NCI-H1092 treated with DMSO at 0.1 percent for 48 hours (cell line): ENCODE measurements around the gene SNAP29.
"Not testable (repeated sequence)": the region's sequence is repeated elsewhere in the genome, so short reads cannot be mapped to it uniquely, and the experiment has no call there.

Source experiments
- DNase-seq: peaks from one replicate; lab custom pipeline; 2025; lab: John Stamatoyannopoulos, UW

SNAP29 gene

GRCh38 chr22:20930435-20930834 is 71.6 kb downstream of the SNAP29 start:
- not testable (repeated sequence) for DNase-seq

DNA sequence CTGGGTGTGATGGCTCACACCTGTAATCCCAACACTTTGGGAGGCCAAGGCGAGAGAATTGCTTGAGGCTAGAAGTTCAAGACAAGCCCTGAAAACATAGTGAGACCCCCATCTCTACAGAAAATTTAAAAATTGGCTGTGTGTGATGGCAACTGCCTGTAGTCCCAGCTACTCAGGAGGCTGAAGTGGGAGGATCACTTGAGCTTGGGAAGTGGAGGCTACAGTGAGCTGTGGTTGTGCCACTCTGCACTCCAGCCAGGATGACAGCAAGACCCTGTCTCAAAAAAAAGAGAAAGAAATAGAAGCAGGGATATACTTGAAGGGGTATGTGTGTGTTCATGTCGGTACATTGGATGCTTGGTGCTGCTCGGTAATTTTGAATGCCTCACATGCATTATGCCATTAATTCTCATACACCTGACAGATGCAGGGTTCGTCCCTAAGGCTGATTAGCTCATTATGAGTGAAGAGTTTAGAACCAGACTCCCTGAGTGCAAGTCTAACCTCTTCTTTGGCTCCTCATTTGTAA is 72.4 kb downstream of the SNAP29 start:
- no peak for DNase-seq

- DNase-seq = no peak
Observed at GRCh38 chr22:20933910-20934309, 75.1 kb downstream of the SNAP29 start.

DNA sequence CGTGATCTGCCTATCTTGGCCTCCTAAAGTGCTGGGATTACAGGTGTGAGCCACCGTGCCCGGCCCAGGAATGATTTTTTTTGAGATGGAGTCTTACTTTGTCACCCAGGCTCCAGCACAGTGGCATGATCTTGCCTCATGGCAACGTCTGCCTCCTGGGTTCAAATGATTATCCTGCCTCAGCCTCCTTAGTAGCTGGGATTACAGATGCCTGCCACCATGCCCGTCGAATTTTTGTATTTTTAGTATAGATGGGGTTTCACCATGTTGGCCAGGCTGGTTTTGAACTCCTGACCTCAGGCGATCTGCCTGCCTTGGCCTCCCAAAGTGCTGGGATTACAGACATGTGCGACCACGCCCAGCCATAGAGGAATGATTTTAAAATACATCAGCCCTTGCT is 76.2 kb downstream of the SNAP29 start:
- DNase-seq = not testable (repeated sequence)

DNA sequence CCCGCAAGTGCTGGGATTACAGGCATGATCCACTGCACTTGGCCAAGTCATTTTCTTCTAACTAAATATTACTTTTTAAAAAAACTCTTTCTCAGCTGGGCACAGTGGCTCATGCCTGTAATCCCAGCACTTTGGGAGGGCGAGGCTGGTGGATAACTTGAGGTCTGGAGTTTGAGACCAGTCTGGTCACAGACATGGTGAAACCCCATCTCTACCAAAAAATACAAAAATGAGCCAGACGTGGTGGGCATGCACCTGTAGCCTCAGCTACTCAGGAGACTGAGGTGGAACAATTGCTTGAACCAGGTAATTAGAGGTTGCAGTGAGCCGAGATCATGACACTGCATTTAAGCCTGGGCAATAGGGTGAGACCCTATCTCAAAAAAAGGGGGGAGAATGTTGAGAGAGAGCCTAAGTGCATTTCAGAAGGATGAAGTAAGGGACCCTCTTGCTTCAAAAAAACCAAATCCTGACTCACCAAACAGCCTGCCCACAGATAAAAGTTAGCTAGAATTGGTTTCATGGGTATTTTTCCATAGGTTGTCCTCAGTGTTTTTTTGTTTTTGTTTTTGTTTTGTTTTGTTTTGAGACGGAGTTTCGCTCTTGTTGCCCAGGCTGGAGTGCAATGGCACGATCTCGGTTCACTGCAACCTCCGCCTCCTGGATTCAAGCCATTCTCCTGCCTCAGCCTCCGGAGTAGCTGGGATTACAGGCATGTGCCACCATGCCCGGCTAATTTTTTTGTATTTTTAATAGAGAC is 77.2 kb downstream of the SNAP29 start:
- not testable (repeated sequence) for DNase-seq

- no peak for DNase-seq
Observed at GRCh38 chr22:20937031-20937793, 78.4 kb downstream of the SNAP29 start.

GRCh38 chr22:20937794-20938671 is 79.2 kb downstream of the SNAP29 start:
- DNase-seq = no peak

DNA sequence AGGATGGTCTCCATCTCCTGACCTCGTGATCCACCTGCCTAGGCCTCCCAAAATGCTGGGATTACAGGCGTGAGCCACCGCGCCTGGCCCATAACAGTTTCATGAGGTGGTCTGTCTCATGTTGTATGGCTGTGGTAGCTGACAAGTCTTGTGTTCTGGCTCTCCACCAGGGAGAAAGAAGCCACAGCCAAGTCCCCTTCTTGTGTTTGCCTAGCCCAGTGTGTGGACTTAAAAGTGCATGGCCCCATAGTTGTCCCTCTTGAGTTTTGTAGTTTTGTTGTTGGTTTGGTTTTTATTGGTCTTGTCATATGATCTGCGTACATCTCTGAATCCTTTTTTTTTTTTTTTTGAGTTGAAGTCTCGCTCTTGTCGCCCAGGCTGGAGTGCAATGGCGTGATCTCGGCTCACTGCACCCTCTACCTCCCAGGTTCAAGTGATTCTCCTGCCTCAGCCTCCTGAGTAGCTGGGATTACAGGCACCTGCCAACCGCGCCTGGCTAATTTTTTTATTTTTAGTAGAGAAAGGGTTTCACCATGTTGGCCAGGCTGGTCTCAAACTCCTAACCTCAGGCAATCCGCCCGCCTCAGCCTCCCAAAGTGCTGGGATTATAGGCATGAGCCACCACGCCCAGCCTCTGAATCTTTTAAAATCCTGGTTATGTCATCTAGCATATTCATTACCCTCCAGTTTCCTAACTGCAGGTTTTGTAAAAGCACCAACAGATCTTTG is 80.8 kb downstream of the SNAP29 start:
- DNase-seq = not testable (repeated sequence)

- DNase-seq = no peak
Observed at GRCh38 chr22:20940186-20940651, 81.4 kb downstream of the SNAP29 start.
